Measurements from ENCODE around the gene L3MBTL3.

Gene L3MBTL3

GRCh38 chr6:130150906-130151305 lies 132.5 kb downstream of the L3MBTL3 start:
- H3K4me1 ChIP-seq (ENCODE audit: low read depth, poor library complexity, severe bottlenecking) = no peaks in the 10 kb centered on the region
- no peak overlapping the region for H2AFZ ChIP-seq (ENCODE audit: low read depth)
- H3K36me3 ChIP-seq (ENCODE audit: insufficient read depth) = no peaks in the 10 kb centered on the region
- H3K4me3 ChIP-seq (IDR thresholded peaks at IDR 0.05; ENCODE audit: insufficient read depth, low read depth, low read length) = no peak overlapping the region
- H3K27ac ChIP-seq = no peak overlapping the region
- no peak overlapping the region for H3K4me2 ChIP-seq
- TF ChIP-seq CTCF (conservative IDR thresholded peaks at IDR 0.05; ENCODE audit: low read depth, low read length) = no peak
- H4K20me1 ChIP-seq (ENCODE audit: insufficient read depth) = no peaks in the 10 kb centered on the region
- H3K79me2 ChIP-seq (ENCODE audit: insufficient read depth, low read depth) = no peaks in the 10 kb centered on the region
- no peak overlapping the region for H3K9ac ChIP-seq
- H3K27me3 ChIP-seq (ENCODE audit: insufficient read depth, low read depth) = no peaks in the 10 kb centered on the region

- Histone ChIP-seq H3K4me3 (IDR thresholded peaks at IDR 0.05; ENCODE audit: insufficient read depth, low read depth, low read length) (no peak overlapping the region), H3K9ac (no peak overlapping the region), H3K36me3 (ENCODE audit: insufficient read depth) (no peaks in the 10 kb centered on the region), H3K27ac (no peak overlapping the region), H3K79me2 (ENCODE audit: insufficient read depth, low read depth) (no peaks in the 10 kb centered on the region), H2AFZ (ENCODE audit: low read depth) (no peak overlapping the region), H3K4me1 (ENCODE audit: low read depth, poor library complexity, severe bottlenecking) (no peaks in the 10 kb centered on the region), H3K27me3 (ENCODE audit: insufficient read depth, low read depth) (no peaks in the 10 kb centered on the region), H4K20me1 (ENCODE audit: insufficient read depth) (no peaks in the 10 kb centered on the region), H3K4me2 (no peak overlapping the region)
- TF ChIP-seq CTCF (conservative IDR thresholded peaks at IDR 0.05; ENCODE audit: low read depth, low read length) = no peak
Observed at GRCh38 chr6:130152908-130153510, 134.6 kb downstream of the L3MBTL3 start.

- H3K9ac ChIP-seq = no peak overlapping the region
- H3K27me3 ChIP-seq (ENCODE audit: insufficient read depth, low read depth) = no peaks in the 10 kb centered on the region
- no peak overlapping the region for H3K4me2 ChIP-seq
- no peak overlapping the region for H3K4me3 ChIP-seq (IDR thresholded peaks at IDR 0.05; ENCODE audit: insufficient read depth, low read depth, low read length)
- H3K79me2 ChIP-seq (ENCODE audit: insufficient read depth, low read depth) = no peaks in the 10 kb centered on the region
- H3K27ac ChIP-seq = no peak overlapping the region
- H3K4me1 ChIP-seq (ENCODE audit: low read depth, poor library complexity, severe bottlenecking) = no peaks in the 10 kb centered on the region
- TF ChIP-seq CTCF (conservative IDR thresholded peaks at IDR 0.05; ENCODE audit: low read depth, low read length) = no peak
- no peaks in the 10 kb centered on the region for H3K36me3 ChIP-seq (ENCODE audit: insufficient read depth)
- no peak overlapping the region for H2AFZ ChIP-seq (ENCODE audit: low read depth)
- no peaks in the 10 kb centered on the region for H4K20me1 ChIP-seq (ENCODE audit: insufficient read depth)
Observed at GRCh38 chr6:130156908-130157307, 138.5 kb downstream of the L3MBTL3 start.

- H2AFZ ChIP-seq (ENCODE audit: low read depth) = no peak overlapping the region
Observed at GRCh38 chr6:130158056-130158455, 139.7 kb downstream of the L3MBTL3 start.

More at GRCh38 chr6:130158056-130158455, 139.7 kb downstream of the L3MBTL3 start:
- Histone ChIP-seq H3K27me3 (ENCODE audit: insufficient read depth, low read depth) (no peaks in the 10 kb centered on the region), H4K20me1 (ENCODE audit: insufficient read depth) (no peaks in the 10 kb centered on the region), H3K79me2 (ENCODE audit: insufficient read depth, low read depth) (no peaks in the 10 kb centered on the region), H3K4me1 (ENCODE audit: low read depth, poor library complexity, severe bottlenecking) (no peaks in the 10 kb centered on the region), H3K4me3 (IDR thresholded peaks at IDR 0.05; ENCODE audit: insufficient read depth, low read depth, low read length) (no peak overlapping the region), H3K4me2 (no peak overlapping the region), H3K9ac (no peak overlapping the region), H3K36me3 (ENCODE audit: insufficient read depth) (no peaks in the 10 kb centered on the region), H3K27ac (no peak overlapping the region)
- TF ChIP-seq CTCF (conservative IDR thresholded peaks at IDR 0.05; ENCODE audit: low read depth, low read length) = no peak
